Activated T-helper 1 cell treated with anti-CD3 and anti-CD28 coated beads, Interleukin-2, amount 50 U/mL, for 16 hours (primary cell): ENCODE results near the gene BABAM2.
A peak's percentile ranks its signal among the peaks of the same experiment; 100 is the strongest.
"Not testable (repeated sequence)": the region's sequence is repeated elsewhere in the genome, so short reads cannot be mapped to it uniquely, and the experiment has no call there.

Source experiments
- DNase-seq, 2 donors: peaks; one replicate each; pipeline ENCODE4 v3.0.0-alpha.2; 2020; ENCODE audit warnings: low read depth in 1 of 2, low spot score in 1 of 2

BABAM2 gene

GRCh38 chr2:28366496-28367282 is 476.2 kb downstream of the BABAM2 start:
- DNase-seq: peak; percentile 28 to 33

- no peak for DNase-seq
These were observed 477.3 kb downstream of the BABAM2 start for GRCh38 chr2:28367667-28368356.

GRCh38 chr2:28368357-28368798 is 477.8 kb downstream of the BABAM2 start:
- DNase-seq: no peak

GRCh38 chr2:28369358-28369757 is 478.8 kb downstream of the BABAM2 start:
- no peak for DNase-seq

GRCh38 chr2:28370354-28370753 is 479.8 kb downstream of the BABAM2 start:
- DNase-seq: no peak

- DNase-seq: not testable (repeated sequence)
These were observed 481.2 kb downstream of the BABAM2 start for GRCh38 chr2:28371728-28372127.

- DNase-seq: no peak
These were observed 483.3 kb downstream of the BABAM2 start for GRCh38 chr2:28373854-28374253.

GRCh38 chr2:28374331-28374730 is 483.8 kb downstream of the BABAM2 start:
- no peak for DNase-seq

GRCh38 chr2:28375236-28375635 is 484.7 kb downstream of the BABAM2 start:
- DNase-seq: no peak

GRCh38 chr2:28375742-28376631 is 485.5 kb downstream of the BABAM2 start:
- no peak for DNase-seq

GRCh38 chr2:28377195-28377816 is 486.8 kb downstream of the BABAM2 start:
- DNase-seq: no peak

GRCh38 chr2:28377984-28378678 is 487.6 kb downstream of the BABAM2 start:
- no peak for DNase-seq

GRCh38 chr2:28378679-28379584 is 488.4 kb downstream of the BABAM2 start:
- DNase-seq: no peak

GRCh38 chr2:28380219-28380618 is 489.7 kb downstream of the BABAM2 start:
- no peak for DNase-seq

- DNase-seq: no peak
These were observed 491.0 kb downstream of the BABAM2 start for GRCh38 chr2:28381225-28382180.

GRCh38 chr2:28382755-28383154 is 492.2 kb downstream of the BABAM2 start:
- no peak for DNase-seq

GRCh38 chr2:28387082-28387960 is 496.8 kb downstream of the BABAM2 start:
- DNase-seq: no peak
